GM10266 (cell line): ENCODE data around the gene NOP9.

Experiments
- DNase-seq: peaks from one replicate; pipeline ENCODE4 v3.0.0; 2012; ENCODE audit errors: extremely low spot score
- TF ChIP-seq, protein P1 (sequence below): IDR thresholded peaks from 2 replicates; pipeline ENCODE4 v1.5.1; 2012; ENCODE audit warnings: mild to moderate bottlenecking, low read depth; ENCODE audit not compliant: control insufficient read depth, insufficient read depth; ENCODE audit errors: missing control alignments

The NOP9 gene

DNA sequence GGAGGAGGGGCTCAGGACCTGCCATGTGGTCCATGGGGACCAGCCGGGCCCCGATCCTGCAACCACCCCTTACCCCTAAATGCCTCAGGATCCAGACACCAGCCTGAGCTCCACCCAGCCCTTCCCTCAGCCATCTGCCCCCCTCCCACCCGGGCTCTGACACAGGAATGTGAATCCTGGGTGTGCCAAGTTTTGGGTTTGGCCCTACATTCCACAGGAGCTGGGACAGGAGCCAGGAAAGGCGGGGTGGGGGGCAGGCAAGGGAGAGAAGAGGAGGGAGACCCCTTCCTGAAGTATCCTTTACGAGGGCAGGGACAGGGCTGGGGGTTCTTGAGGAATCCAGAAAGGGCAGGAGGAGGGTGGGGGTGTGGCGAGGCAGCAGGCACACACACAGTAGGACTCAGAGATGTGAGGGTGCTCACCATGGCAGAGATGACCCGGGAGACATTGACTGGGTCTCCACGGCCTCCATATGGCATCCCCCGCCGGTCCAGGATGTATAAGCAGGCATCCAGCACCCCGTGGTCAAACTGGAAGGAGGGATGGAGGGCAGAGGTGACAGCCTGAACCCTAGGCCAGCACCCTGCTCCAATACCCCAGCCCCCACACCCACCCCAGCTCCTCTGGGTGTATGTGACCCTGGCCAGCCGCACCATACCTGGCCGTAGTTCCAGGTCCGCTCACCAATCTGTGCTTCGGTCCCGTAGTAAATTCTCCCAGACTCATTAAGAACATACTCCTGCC, 40.2 kb upstream of the NOP9 start:
- TF ChIP-seq, protein P1, sequence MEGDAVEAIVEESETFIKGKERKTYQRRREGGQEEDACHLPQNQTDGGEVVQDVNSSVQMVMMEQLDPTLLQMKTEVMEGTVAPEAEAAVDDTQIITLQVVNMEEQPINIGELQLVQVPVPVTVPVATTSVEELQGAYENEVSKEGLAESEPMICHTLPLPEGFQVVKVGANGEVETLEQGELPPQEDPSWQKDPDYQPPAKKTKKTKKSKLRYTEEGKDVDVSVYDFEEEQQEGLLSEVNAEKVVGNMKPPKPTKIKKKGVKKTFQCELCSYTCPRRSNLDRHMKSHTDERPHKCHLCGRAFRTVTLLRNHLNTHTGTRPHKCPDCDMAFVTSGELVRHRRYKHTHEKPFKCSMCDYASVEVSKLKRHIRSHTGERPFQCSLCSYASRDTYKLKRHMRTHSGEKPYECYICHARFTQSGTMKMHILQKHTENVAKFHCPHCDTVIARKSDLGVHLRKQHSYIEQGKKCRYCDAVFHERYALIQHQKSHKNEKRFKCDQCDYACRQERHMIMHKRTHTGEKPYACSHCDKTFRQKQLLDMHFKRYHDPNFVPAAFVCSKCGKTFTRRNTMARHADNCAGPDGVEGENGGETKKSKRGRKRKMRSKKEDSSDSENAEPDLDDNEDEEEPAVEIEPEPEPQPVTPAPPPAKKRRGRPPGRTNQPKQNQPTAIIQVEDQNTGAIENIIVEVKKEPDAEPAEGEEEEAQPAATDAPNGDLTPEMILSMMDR = no peak
- DNase-seq = no peak

DNA sequence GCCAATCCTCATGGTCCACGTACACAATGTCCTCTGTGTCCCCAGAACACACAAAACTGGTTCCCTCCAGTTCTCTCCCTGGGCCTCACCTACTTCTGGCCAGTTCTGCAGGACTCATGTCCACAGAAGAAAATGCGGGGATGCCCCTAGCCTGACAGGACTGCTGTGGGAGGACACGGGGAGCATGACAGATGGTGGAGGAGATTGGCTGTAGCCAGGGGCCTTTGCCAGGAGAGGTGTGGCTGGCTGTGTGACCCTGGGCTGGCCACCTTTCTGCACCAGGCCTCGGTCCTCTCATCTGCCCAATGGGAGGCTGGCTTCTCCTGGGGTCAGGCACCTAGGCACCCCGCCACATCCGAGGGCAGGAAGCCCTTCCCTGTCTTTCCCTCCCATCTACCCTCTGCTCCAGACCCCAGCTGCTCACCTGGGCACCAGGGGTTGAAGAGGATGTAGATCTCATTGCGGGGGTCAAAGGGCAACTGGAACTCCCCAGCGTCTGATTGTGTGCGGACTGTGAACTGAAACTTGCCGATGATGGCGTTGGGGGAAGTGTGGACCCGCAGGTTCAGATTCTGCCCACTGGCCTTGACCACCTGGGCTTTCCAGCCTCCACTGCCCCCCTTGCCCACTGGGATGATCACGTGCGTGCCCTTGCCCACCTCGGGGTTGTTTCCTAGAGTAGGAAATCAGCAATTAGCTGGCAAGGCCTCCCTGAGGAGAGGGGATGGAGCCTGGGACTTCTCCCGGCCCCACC, 39.4 kb upstream of the NOP9 start:
- DNase-seq = no peak
- TF ChIP-seq, protein P1 = no peak

DNA sequence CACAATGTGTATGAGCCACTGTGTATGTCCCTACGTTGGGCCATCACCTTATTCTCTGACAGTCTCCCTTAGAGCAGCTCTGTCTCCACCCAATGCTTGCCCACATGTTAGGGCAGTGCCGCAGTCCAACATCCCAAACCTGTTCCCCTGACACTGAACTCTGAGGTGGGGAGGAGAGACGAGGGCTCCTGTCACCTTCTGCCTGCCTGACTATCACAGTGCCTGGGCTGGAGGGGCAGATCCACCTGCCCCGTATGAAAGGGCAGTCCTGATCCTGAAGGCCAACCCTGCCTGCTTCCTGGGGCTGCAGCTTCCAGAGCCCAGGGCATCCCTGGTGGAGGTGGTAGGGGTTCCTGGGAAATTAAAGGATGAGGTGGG, 38.9 kb upstream of the NOP9 start:
- no peak for DNase-seq
- TF ChIP-seq, protein P1 = no peak

DNA sequence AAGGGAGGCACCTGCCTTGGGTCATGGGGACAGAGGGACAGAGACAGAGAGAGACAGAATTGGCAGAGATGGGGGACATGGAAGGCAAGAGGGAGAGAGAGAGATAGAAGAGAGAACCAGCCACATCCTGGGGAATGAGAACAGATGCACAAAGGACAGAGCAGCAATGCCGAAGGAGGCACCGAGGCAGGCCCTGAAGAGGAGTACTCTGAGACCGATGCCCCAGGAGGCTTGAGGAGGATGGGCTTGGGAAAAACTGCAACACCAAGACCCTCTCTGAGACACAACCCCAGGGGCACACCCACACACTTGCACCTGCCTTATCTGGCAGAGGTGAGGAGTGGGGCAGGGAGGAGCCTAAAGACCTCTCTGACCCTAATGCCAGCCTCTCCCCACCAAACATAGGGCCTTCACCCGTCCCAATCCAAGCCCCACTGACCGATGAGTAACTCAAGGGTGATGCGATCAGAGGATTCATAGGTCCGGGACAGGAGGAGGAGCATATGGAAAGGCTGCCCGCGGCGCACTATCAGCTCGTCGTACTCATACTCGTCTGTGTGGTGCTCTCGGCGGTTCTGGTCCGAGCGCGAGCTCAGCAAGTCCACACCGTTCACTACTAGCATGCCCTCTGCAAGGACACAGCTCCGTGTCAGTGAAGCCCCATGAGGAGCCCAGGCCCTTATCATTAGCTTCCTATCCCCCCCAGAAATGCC, 38.2 kb upstream of the NOP9 start:
- TF ChIP-seq, protein P1 = no peak
- no peak for DNase-seq

DNA sequence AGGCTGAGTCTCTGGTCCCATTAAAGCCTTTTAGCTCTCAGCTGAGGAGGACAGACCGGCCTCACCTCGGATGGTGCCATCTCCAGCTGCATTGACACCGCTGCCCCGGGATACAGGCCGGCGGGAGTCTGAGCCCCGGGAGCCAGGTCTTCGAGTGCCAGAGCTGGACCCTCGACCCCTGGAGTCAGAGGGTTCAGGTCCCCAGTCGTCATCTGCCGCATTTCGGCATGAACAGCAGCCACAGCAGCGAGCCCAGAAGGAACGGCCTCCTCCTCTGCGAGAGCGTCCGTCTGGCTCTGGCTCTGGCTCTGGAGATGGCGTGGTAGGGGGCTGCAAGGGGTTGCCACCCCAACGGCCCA, 37.7 kb upstream of the NOP9 start:
- DNase-seq = no peak
- TF ChIP-seq, protein P1 = no peak

DNA sequence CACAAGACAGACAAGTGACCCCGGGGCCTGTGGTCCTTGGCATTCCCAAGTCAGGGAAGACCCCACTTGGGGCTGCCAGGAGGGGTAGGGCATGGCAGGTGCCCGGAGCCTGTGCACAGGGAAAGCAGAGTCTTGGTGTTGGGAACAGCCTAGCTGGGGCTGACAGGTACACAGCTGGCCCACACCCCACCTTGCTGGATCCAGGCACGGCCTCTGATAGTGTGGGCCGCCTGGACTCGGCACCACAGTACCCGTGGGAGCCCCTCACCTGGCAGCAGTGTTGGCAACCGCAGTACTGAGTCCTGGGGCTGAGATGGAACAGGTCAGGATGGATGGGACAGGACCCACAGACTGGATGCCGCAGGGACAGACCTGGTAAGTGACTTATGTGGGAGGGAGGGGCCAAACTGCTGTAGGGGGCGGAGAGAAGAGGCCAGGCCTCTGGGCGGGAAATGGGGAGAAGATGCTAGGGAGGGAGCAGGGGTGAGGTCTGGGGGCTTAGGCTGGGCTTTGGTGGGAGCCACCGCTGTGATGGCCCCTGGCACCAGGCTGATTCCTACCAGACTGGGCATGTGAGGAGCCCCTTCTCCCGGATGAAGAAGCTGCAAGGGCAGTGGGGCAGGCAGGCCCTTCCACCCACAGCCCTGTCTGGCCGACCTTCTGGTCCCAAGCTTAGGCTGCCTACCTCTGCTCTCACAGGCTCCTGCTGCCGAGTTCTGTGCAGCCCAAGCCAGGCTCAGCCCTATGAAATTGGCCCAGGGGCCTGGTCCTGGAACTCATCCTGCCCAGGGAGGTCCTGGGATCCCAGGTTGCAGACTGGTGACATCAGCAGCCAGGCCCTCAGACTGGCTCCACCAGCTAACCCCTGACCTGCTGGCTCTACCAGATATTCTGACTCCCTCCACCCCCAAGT, 36.6 kb upstream of the NOP9 start, which contains the start of gene TGM1:
Gene TGM1, minus strand, starts transcription at position 357 of the 913 bp plus-strand sequence. CDS start 825 bp downstream, outside the sequence.
- TF ChIP-seq, protein P1 = no peak
- no peak for DNase-seq
